Measurements from ENCODE around the gene SERPINE1. TPM values are rescaled to one million over a fixed set of nuclear protein-coding genes. Genes with fewer than 3 reads are reported as not detected.
A peak's percentile ranks its signal among the peaks of the same experiment; 100 is the strongest.

Gene SERPINE1
- total and polyA plus RNA-seq, 2 of the 13 experiments (the other 11 are each of a cell fraction or from before 2014, with no cell fraction given) = 21.2 to 1,576 TPM

- TF ChIP-seq ZNF609 (CRISPR knock-in tag; IDR thresholded peaks at IDR 0.05; ENCODE audit: borderline replicate concordance) = peak; percentile 69; the same call in 1 of the 2 replicates
- no peak for TF ChIP-seq ZNF883 (CRISPR knock-in tag; IDR thresholded peaks at IDR 0.05; ENCODE audit: not compliant biosample characterization)
- TF ChIP-seq ESRRA (CRISPR knock-in tag; IDR thresholded peaks at IDR 0.05; ENCODE audit: low read depth) = no peak; the same call in 1 of the 2 replicates
- TF ChIP-seq NFE2L1 (CRISPR knock-in tag; IDR thresholded peaks at IDR 0.05; ENCODE audit: borderline replicate concordance) = no peak
- TF ChIP-seq TFDP2 (CRISPR knock-in tag; IDR thresholded peaks at IDR 0.05) = no peak
- no peak for TF ChIP-seq PCBP2 (optimal IDR thresholded peaks at IDR 0.05; ENCODE audit: low read depth, low read length, poor library complexity, severe bottlenecking)
- TF ChIP-seq ZNF317 (CRISPR knock-in tag; IDR thresholded peaks at IDR 0.05) = peak; percentile 53
- no peak for TF ChIP-seq HNRNPL (IDR thresholded peaks at IDR 0.05; ENCODE audit: low read depth, low read length)
- TF ChIP-seq ZSCAN9 (CRISPR knock-in tag; IDR thresholded peaks at IDR 0.05; ENCODE audit: borderline replicate concordance) = no peak
- no peak for TF ChIP-seq ZNF629 (CRISPR knock-in tag; conservative IDR thresholded peaks at IDR 0.05)
- TF ChIP-seq NKX3-1 (CRISPR knock-in tag; IDR thresholded peaks at IDR 0.05) = no peak
- peak; percentile 28; the same call in 1 of the 2 replicates for TF ChIP-seq SOX13 (IDR thresholded peaks at IDR 0.05)
- TF ChIP-seq SOX13 (CRISPR knock-in tag; conservative IDR thresholded peaks at IDR 0.05 in 1 of 2, IDR thresholded peaks at IDR 0.05 in 1 of 2) = peak in 1 of 2 experiments; percentile 14; a peak in 1 of 4 replicates
- TF ChIP-seq ZNF207 (IDR thresholded peaks at IDR 0.05; ENCODE audit: borderline replicate concordance) = no peak
- no peak for TF ChIP-seq NCOA2 (CRISPR knock-in tag; IDR thresholded peaks at IDR 0.05)
- TF ChIP-seq MED1 (CRISPR knock-in tag; IDR thresholded peaks at IDR 0.05) = peak; percentile 92
- no peak for TF ChIP-seq JUN (CRISPR knock-in tag; IDR thresholded peaks at IDR 0.05)
- TF ChIP-seq ZBTB25 (CRISPR knock-in tag; IDR thresholded peaks at IDR 0.05) = no peak
- no peak for TF ChIP-seq ZNF589 (CRISPR knock-in tag; conservative IDR thresholded peaks at IDR 0.05)
- no peak for TF ChIP-seq ZNF75D (CRISPR knock-in tag; IDR thresholded peaks at IDR 0.05; ENCODE audit: borderline replicate concordance)
- peak; percentile 74; the same call in 1 of the 2 replicates for TF ChIP-seq ARNTL (CRISPR knock-in tag; IDR thresholded peaks at IDR 0.05)
- TF ChIP-seq AGO2 (optimal IDR thresholded peaks at IDR 0.05; ENCODE audit: low read depth, low read length) = no peak
- no peak; the same call in 1 of the 2 replicates for TF ChIP-seq ZSCAN25 (CRISPR knock-in tag; IDR thresholded peaks at IDR 0.05)
- TF ChIP-seq DR1 (CRISPR knock-in tag; IDR thresholded peaks at IDR 0.05) = no peak
- TF ChIP-seq SMARCE1 (IDR thresholded peaks at IDR 0.05; ENCODE audit: borderline replicate concordance) = no peak
- no peak for TF ChIP-seq GATAD1 (CRISPR knock-in tag; IDR thresholded peaks at IDR 0.05)
Measured at GRCh38 chr7:101108330-101108857, 18.5 kb upstream of the SERPINE1 start (continued).

All from HepG2 (cell line).